ENCODE measurements around the gene CHST8.

CHST8 gene

DNA sequence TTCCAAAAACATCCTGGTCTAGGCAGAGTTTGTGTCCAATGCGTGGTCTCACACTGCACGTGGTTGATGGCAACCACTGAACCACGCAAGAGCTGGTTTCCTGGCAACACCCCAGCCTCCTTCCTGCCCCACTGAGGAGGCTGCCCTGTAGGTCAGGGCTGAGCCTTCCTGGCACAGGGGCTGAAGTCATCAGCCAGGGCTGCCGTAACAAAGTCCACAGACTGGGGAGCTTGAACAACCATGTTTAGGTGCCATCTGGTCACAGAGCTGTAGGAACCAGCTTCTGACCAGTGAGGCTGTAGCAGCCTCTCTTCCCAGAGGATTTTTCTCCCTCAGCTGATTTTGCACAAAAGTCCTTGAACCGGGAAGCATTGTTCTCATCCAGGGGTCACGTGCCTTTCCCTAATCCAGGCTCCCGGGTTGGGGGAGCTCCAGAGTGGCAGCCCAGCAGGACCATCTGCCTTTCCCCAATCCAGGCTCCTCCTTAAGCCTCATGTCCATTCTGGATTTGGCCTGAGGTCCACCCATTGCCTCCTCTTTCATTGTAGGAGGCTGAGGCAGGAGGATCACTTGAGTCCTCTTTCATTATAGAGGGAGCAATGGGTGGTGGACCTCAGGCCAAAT, 53.9 kb downstream of the CHST8 start:
- no peak for DNase-seq

- DNase-seq = no peak
These were observed 55.4 kb downstream of the CHST8 start for GRCh38 chr19:33676999-33677665.

DNA sequence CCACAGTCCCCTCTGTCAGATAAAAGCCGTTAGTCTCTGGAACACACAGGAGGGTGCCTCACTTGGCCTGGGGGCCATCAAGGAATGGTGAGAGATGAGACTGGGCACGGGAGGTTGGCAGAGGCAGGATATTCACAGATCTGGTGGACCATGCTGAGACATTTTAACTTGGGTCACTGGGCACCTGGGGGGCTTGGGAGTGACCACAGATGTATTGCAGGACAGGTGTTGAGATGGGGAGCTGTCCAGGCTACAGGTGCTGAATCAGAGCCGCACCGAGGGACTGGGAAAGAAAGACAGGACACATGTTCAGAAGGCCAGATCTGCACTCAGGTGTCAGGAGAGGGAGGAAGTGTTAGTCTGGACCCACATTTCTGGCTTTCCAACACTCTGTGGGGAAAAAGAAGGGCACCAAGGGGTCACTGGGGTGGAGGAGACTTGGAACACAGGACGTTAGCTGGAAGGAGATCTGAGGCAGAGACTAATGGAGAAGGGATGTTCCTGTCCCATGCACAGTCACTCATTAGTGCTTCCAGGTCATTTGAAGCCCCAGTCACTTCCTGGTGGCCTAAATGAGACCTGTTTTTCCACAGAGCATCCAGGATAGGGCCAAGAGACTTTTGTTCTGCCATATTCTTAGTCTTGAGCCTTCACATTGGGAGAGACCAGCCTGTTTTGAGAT, 56.1 kb downstream of the CHST8 start:
- no peak for DNase-seq

DNA sequence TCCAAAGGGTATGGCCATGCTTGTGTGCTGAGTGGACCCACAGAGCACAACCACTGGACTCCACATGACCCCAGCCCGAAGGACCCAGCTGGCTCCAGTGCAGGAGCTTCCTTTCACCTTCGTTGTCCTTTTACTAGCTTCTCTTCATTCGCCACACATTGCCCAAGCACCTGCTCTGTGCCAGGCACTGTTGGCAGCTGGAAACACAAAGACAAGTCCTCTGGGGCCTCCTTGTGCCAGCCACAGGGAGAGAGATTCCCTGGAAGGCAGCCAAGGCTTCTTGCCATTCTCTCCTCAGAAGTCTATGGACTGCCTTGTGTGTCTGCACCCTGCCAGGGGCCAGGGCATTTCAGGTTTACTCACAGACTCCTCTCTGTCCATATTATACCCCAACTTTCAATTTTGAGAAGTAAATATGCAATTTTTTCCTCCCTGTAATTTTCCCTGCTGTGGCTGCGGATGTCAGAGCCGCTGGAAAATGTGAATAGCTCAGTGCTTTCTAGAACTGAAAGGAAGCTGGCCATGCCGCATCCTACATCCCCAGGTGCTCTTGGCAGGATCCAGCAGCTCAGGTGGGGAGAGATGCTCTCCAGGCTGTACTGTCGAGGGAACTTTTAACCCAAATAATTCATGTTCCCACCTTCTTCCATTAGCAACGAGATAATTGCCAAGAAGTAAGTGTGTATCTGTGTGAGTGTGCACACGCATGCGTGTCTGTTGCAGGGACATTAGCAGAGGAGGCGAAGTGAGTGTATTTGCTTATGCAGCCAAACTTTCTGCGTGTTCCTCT, 57.2 kb downstream of the CHST8 start:
- DNase-seq = no peak

DNA sequence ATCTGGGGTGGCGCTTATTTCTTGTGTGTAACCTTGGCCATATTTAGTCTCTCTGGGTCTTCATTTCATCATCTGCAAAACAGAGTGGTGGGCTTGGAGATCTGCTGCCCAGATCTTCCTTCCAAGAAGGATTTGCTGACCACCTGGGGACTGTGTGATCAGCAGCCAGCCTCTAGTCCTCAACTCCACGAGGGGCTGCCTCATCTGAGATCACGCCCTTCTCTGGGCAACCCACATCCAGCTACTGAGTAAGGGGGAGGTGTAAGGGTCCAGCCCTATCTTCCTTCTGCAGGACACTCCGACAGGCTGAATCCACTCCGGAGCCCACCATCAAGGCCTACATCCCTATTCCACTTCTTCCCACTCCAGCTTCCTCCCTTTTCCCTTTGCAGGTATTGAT, 57.9 kb downstream of the CHST8 start:
- DNase-seq = no peak

DNA sequence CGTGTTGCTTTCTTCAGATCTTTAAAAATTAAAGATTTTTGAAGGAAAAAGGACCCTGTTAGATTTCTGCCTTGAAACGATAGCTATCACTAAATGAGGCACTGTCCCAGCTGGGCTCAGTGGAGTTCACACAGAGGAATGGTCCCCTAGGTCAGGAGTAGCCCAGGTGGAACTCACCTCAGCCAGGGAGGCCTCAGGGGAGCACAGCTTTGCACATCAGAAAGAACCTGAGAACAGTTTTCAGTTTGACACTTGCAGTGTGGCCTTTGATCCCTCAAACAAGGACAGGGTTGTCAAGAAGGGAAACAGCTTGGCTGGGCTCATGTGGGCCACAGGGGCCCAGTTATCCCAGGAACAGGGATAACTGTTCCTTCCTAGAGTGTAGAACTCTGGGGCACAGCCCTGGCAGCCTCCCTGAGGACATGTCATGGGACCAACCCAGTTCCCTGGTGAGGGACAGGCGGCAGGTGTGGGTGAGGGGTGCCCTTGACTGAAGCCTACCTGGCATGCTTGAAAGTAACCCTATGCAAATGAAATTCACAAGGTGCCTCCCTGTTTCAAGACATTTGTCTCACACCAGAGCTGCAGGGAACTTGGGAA, 59.4 kb downstream of the CHST8 start:
- no peak for DNase-seq

DNA sequence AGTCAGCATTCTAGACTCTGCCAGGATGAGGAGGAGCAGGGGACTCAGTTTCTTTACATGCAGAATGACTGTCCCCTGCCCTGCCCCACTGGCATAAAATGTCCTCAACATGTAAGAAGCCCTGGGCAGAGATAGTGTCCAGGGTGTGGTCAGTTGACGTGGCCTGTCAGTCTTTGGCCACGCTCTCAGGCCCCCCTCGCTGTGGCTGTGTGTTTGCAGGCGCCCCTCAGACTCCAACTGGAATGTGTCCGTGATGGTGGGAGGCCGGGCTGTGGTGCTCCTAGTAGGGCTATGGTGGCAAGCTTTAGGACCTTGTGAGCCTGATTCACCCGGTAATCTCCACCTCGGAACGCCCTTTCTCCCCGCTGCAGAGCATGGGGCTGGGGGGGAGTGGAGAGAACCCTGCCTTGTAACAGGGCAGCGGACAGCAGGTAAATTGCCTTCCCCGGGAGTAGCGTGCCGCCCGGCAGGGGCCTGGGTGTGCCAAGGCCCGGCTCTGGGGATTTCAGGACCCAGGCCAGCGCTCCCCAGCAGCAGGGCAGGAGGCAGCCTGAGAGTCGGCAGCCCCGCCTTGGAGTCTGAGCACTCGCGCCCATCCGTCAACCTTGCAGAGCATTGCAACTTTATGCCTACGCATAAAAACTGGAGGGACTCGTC, 62.3 kb downstream of the CHST8 start:
- no peak for DNase-seq

- DNase-seq = no peak
These were observed 62.9 kb downstream of the CHST8 start for GRCh38 chr19:33684538-33685232.

- DNase-seq = no peak
These were observed 63.8 kb downstream of the CHST8 start for GRCh38 chr19:33685541-33685940.

GRCh38 chr19:33686262-33686661, 64.5 kb downstream of the CHST8 start:
- no peak for DNase-seq

GRCh38 chr19:33686687-33687480, 65.1 kb downstream of the CHST8 start:
- no peak for DNase-seq

DNA sequence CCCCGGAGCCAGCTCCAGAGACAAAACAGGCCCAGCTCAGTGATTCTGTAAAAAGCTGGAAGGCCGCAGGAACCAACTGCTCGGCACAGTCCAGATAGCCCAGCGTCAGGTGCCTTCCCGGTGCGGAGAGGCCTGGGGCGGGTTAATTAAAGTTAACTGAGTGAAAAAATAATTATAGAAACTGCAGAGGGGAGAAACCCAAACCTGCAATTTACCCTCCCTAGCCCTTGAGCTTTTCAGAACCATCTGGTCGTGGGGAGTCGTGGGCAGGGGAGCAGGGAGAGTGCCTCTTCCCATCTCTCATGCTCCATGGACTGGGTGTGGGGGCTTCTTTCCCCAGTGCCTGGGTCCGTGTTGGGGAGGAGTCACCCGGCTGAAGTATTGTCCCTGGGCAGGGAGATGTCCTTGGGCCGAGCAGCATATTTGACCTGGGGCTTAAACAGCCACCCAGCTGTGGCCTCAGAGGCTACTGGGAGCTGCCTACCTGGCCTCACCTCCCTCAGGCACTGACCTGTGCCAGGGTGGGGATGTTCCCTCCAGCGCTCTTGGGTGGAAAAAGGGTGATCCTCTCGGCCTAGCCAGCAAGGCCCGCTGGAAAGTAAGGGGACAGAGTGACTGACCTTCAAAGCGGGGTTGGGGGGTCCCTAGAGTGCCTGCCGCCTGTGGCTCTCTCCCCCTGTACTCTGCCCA, 65.9 kb downstream of the CHST8 start:
- DNase-seq = no peak

DNA sequence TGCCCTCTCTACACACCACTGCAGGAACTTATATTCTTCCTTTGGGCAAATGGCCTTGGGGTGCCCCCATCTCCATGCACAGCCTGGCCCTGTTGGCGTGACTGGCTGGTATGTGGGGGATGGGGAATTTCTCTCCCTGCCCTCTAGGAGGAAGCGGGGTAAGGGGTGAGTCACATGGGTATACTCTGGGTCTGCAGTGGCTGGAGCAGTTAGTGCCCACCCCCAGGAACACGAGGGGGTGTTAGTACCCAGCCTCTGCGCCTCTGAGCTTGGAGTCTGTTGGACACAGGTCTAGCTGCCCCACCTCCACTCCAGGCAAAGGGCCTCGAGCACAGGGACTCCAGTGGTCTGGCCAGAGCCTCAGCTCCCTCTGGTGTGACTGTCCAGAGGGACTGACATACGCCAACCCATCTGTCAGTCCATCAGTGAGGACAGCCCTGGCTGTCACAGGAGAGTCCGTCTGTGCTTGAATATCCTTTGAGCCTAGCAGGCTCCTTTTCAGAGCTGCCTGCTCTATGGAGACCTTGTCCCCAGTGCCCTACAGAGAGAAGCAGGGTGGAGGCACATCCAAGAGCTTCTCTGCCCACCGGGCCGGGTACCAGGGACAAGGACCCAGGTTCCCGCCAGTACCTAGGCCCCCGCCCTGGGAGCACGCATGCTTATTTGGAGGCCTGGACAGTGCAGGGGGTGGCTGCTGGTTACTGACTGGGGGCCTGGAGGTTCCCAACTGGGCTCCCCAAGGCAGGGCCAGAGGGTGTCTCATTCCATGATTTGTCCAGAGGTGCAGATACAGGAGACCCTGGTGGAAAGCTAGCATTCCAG, 66.6 kb downstream of the CHST8 start:
- no peak for DNase-seq

- no peak for DNase-seq
These were observed 67.5 kb downstream of the CHST8 start for GRCh38 chr19:33689138-33689746.

DNA sequence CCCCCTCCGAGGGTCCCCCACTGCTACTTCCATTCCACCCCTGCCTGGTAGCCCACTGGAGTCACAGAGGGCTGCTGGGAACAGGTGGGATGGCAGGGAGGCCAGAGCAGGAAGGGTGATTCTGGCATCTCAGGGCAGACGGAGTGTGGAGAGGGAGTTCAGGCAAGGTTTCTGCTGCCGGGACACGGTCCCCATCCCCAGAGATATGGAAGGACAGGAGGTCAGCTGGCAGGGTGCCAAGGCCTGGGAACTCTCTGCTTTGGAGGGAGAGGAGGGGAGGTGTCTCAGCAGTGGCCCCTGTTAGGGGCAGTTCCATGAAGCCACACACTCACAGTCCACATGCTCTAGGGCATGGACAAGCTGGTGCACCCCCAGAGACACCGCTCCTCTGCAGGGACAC, 68.1 kb downstream of the CHST8 start:
- DNase-seq = no peak

DNA sequence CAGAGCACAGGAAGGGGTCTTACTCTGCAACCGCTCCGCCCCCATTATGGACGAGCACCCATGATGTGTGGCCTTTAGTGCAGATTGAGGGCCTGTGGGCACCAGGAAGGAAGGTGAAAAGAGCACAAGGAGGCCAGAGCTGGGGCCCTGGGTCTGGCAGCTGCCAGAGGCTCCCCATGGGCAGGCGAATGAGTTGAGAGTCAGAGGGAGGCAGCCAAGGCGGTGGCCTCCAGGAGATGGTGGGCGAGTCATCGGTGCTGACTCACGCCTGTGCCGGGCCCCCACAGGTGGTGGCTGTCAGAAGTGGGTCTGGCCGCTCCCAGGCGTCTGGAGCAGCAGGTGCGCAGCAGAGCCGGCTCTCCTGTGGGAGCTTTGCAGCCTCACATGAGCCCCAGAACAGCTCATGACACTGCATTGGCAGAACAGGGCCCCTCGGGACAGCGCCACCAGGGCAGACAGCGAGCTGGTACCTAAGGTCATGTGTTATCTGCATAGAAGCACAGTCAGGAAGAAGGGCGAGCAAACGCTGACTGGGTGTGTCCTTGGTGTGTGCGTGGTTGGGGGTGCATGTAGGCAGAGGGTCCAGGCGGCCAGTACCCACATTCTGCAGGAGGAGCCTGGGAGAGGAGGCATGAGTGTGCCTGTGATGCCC, 68.8 kb downstream of the CHST8 start:
- DNase-seq = no peak

DNA sequence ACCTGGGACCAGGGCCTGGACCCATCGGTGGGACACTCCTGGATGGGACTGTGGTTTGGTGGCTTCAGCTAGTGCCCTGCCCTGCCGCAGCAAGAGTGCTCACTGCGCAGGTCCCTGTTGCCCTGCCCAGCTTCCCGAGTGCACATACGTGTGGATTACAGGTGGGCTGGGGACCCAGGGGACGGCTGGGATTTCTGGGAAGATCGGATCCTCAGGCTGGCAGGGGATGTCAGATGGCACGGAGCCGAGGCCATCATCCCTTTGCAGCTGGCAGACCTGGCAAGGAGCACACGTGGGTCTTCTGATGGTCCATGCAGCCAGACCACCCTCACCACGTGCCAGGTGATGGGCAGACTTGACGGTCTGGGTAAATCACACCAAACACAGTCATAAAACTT, 69.3 kb downstream of the CHST8 start:
- no peak for DNase-seq

GRCh38 chr19:33691736-33692135, 70.0 kb downstream of the CHST8 start:
- DNase-seq = no peak
